Measurements from ENCODE around the gene GCSH. TPM values are rescaled to one million over a fixed set of nuclear protein-coding genes. Genes with fewer than 3 reads are reported as not detected.

The GCSH gene
- total RNA-seq, 6 experiments from 2014 or later = 41.8 to 77.1 (median 52.4) TPM

GRCh38 chr16:81035975-81036750 is 60.0 kb downstream of the GCSH start:
- peak; percentile 22 to 53 (median 33) for ATAC-seq
- H3K27me3 ChIP-seq = no peaks in the 10 kb centered on the region
- DNase-seq = peak; percentile 54 to 66 (median 55)
- 0% methylated on average over 12 of the region's 80 CpGs for WGBS (ENCODE audit: insufficient coverage, low coverage, low lambda C conversion rate, missing lambda C conversion rate)
- H3K4me3 ChIP-seq = peak overlapping the region; percentile 67 to 86 (median 75)
- H3K36me3 ChIP-seq = peaks cover 0 to 6% (median 0%) of the 10 kb centered on the region in 4 donors
- peak overlapping the region in 2 of 3 donors; percentile 20 to 70 for H3K27ac ChIP-seq
- no peaks in the 10 kb centered on the region for H3K9me3 ChIP-seq
- no peak for TF ChIP-seq CTCF (IDR thresholded peaks at IDR 0.05)
- no peak for TF ChIP-seq POLR2A (IDR thresholded peaks at IDR 0.05)
- intact Hi-C loops (cut with DNase I) = loop anchor here in 1 of 2 donors (10.0 kb wide), 1 partner anchor 159 kb away; no protein-coding TSS in a partner anchor
- peaks cover 0 to 14% (median 6%) of the 10 kb centered on the region in 4 donors for H3K4me1 ChIP-seq

DNA sequence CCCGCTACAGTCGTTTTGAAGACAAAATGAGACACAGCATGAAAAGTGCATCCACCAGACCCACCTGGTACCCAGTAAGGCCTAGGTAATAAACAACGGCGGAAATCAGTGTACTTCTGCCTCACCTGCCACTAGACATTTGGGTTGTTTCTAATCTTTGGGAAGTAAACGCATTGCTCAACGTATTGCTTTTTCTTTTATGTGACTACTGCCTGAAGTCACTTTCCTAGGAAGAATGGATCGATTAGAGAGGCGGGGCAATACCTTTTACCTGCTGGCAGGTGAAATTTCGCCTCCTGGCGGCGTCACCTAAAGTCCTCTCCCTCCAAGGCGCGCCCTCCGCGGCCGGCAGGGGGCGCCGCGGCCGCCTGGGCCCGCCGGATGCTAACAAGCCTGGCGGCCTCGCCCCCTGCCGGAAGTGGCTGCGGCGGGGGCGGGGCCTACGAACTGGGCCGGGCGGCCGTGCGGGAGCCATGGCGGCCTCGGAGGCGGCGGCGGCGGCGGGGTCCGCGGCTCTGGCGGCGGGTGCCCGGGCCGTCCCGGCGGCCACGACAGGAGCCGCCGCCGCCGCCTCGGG is 60.7 kb downstream of the GCSH start, which contains the start of gene ATMIN:
Gene ATMIN, plus strand, starts transcription at position 445 of the 577 bp plus-strand sequence. Its CDS starts 29 bp downstream, at position 474.
- Histone ChIP-seq H3K27ac (peak within 1 kb of the TSS in 2 of 3 donors; percentile 20 to 70), H3K36me3 (peaks cover 0 to 3% (median 0%) of the 10 kb centered on the region in 4 donors), H3K9me3 (no peaks in the 10 kb centered on the region), H3K4me1 (peaks cover 0 to 14% (median 6%) of the 10 kb centered on the region in 4 donors), H3K4me3 (peak within 1 kb of the TSS; percentile 67 to 86 (median 75)), H3K27me3 (no peaks in the 10 kb centered on the region)
- ATAC-seq (peak; percentile 99 to 100 (median 100)), DNase-seq (peak; percentile 89 to 90 (median 90))
- intact Hi-C loops (cut with DNase I) = loop anchor here in 1 of 2 donors (10.0 kb wide), 1 partner anchor 159 kb away; no protein-coding TSS in a partner anchor
- TF ChIP-seq CTCF (IDR thresholded peaks at IDR 0.05) (peak; percentile 94 to 100 (median 98)), POLR2A (IDR thresholded peaks at IDR 0.05) (no peak)
- 14% methylated on average over 14 of the region's 54 CpGs for WGBS (ENCODE audit: insufficient coverage, low coverage, low lambda C conversion rate, missing lambda C conversion rate)

Small RNAs within 50 kb of the gene (small RNA-seq; reads per million reads assigned to genes)
- gene AC092718.3 = 0 reads per million in 2 experiments
- gene RNU6-1191P = 0 reads per million in 2 experiments

Other genes with a start within 250 kb of the GCSH start
- gene CMC2, start 89.5 kb downstream of the GCSH start, total RNA-seq = 10 to 100 TPM; 23.5 to 58.3 (median 42.1) TPM
- 10 to 100 TPM in 1 of 6 experiments, 1 to 10 TPM in 5; 6.6 to 11.4 (median 7.9) TPM for gene CENPN, start 89.2 kb downstream of the GCSH start, total RNA-seq
- gene ATMIN, start 60.6 kb downstream of the GCSH start, total RNA-seq = 10 to 100 TPM; 12.8 to 15.5 (median 14.6) TPM
- gene C16orf46, start 19.2 kb downstream of the GCSH start, total RNA-seq = 1 to 10 TPM in 3 of 6 experiments, under 1 TPM in 2, not detected in 1; 0.55 to 2.0 (median 1.2) TPM
- under 1 TPM in 5 of 6 experiments, not detected in 1; 0.11 to 0.55 (median 0.31) TPM for gene BCO1, start 142.3 kb upstream of the GCSH start, total RNA-seq
- 1 to 10 TPM; 2.2 to 4.1 (median 3.4) TPM for gene GAN, start 218.6 kb upstream of the GCSH start, total RNA-seq